BJ (cell line): ENCODE data around the gene HOXD10. TPM values are rescaled to one million over a fixed set of nuclear protein-coding genes. Genes with fewer than 3 reads are reported as not detected.

Experiments
- CTCF ChIA-PET: fragments of 350-600 bp; formaldehyde crosslinking; extraction: SDS; loops from one replicate; lab custom pipeline; 2021; ENCODE audit warnings: antibody characterized with exemption, inconsistent platforms; lab: Yijun Ruan, JAX
- POLR2A ChIA-PET: fragments of 300-600 bp; sonication (Branson Sonifier 250); formaldehyde crosslinking; extraction: SDS; loops from one replicate; lab custom pipeline; 2021; ENCODE audit warnings: antibody characterized with exemption; lab: Charles Lee
- DNase-seq: peaks from one replicate; pipeline ENCODE4 v3.0.0-alpha.2; 2011; ENCODE audit warnings: low read depth
- H3K27me3 ChIP-seq: 2 replicates; pipeline ENCODE4 v1.6.0; 2011; ENCODE audit warnings: low read length; ENCODE audit not compliant: control insufficient read depth, insufficient read depth
- H3K36me3 ChIP-seq: 2 replicates; pipeline ENCODE4 v1.5.1; 2011; ENCODE audit warnings: low read length; ENCODE audit not compliant: control insufficient read depth, insufficient read depth
- H3K4me3 ChIP-seq: 2 replicates; pipeline ENCODE4 v1.5.1; 2011; ENCODE audit warnings: low read depth, mild to moderate bottlenecking, control low read depth, low read length
- polyA plus RNA-seq: library from polyadenylated mRNA; depleted of rRNA; stranded (reverse); fragments of >200 nt; gene quantifications from 2 replicates; pipeline ENCODE4 v1.2.3, GENCODE V29; 2011
- TF ChIP-seq, protein P1 (sequence below): IDR thresholded peaks from 2 replicates; pipeline ENCODE4 v1.5.1; 2011; ENCODE audit warnings: low read depth, mild to moderate bottlenecking, control low read depth, inconsistent platforms, low read length, moderate library complexity; ENCODE audit not compliant: insufficient read depth

HOXD10 gene
- polyA plus RNA-seq, 1 experiment, result 11.0 TPM

DNA sequence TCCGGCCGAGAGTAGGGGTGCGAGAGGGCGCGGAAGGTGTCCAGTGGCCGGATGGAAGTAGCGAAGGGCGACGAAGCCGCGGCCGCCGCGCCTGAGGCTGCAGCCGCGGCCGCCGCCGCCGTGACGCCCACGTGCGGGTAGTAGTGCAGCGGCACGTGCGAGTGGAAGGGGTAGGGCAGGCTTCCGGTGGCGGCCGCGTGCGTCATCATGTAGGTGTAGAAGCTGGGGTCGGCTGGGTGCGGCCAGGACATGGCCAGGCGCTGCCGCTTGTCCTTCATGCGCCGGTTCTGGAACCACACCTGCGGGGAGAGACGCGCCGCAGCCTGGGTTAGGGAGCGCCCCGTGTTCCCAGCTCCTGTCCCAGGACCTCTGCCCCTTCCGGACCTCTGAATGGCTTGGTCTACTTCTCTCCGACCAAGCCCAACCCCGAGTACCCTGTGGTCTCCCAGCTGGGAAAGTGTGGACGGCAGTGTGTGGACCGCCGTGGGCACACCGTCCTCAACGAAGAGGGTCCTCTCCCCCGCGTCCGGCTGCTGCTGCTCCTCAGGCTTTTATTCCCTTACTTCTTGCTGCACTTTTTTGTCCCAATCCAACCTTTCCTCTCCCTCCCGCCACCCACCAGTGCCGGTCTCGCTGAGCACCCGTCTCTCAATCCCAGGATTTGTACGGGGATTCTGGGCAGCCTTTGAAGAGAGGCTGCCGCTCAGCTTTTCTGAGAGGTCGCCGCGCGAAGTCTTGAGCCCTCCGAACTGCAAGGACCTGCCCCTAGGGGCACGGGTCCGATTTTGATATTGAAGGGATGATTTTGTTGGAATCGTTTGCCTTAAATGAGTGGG lies 35.8 kb upstream of the HOXD10 start:
- POLR2A ChIA-PET, result no interaction called here
- TF ChIP-seq, protein P1, sequence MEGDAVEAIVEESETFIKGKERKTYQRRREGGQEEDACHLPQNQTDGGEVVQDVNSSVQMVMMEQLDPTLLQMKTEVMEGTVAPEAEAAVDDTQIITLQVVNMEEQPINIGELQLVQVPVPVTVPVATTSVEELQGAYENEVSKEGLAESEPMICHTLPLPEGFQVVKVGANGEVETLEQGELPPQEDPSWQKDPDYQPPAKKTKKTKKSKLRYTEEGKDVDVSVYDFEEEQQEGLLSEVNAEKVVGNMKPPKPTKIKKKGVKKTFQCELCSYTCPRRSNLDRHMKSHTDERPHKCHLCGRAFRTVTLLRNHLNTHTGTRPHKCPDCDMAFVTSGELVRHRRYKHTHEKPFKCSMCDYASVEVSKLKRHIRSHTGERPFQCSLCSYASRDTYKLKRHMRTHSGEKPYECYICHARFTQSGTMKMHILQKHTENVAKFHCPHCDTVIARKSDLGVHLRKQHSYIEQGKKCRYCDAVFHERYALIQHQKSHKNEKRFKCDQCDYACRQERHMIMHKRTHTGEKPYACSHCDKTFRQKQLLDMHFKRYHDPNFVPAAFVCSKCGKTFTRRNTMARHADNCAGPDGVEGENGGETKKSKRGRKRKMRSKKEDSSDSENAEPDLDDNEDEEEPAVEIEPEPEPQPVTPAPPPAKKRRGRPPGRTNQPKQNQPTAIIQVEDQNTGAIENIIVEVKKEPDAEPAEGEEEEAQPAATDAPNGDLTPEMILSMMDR, result no peak
- CTCF ChIA-PET, result interaction anchor here (0.8 to 4.9 kb wide), 14 partner anchors 8 to 711 kb away, joined by 3 to 75 read pairs (median 4); partner anchors contain the start of gene LNPK

DNA sequence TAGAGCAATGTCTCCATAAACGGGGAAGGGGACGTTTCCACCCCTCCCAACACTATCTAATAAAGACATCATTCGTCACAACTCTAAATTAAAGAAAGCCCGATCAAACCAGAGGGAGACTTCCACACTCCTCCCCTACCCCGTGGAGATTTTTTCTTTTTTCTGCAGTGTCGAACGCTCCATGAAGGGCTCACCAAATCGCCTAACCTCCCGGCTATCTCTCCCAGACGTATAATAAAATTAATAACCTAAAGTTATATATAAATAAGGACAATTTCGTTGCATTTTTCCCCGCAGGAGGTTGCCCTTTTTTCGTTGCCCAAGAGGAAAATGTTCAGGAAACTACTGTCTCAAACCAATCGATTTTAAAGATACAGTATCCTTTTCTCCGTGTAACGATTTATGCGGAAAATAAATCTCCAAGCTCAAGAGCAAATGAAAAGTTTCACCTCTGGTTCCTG lies 35.2 kb upstream of the HOXD10 start:
- Histone ChIP-seq H3K4me3 (no peak overlapping the region), H3K36me3 (no peaks in the 10 kb centered on the region), H3K27me3 (peaks cover 59% of the 10 kb centered on the region)
- TF ChIP-seq, protein P1, result no peak
- ChIA-PET CTCF (interaction anchor here (0.6 to 4.9 kb wide), 11 partner anchors 15 to 712 kb away, joined by 3 to 75 read pairs (median 4); partner anchors contain the start of gene LNPK), POLR2A (no interaction called here)
- no peak for DNase-seq

More for the DNA sequence above, 35.8 kb upstream of the HOXD10 start:
- Histone ChIP-seq H3K27me3 (peaks cover 52% of the 10 kb centered on the region), H3K4me3 (peak overlapping the region; percentile 12; the same call in 1 of the 2 replicates), H3K36me3 (no peaks in the 10 kb centered on the region)
- DNase-seq, result no peak

DNA sequence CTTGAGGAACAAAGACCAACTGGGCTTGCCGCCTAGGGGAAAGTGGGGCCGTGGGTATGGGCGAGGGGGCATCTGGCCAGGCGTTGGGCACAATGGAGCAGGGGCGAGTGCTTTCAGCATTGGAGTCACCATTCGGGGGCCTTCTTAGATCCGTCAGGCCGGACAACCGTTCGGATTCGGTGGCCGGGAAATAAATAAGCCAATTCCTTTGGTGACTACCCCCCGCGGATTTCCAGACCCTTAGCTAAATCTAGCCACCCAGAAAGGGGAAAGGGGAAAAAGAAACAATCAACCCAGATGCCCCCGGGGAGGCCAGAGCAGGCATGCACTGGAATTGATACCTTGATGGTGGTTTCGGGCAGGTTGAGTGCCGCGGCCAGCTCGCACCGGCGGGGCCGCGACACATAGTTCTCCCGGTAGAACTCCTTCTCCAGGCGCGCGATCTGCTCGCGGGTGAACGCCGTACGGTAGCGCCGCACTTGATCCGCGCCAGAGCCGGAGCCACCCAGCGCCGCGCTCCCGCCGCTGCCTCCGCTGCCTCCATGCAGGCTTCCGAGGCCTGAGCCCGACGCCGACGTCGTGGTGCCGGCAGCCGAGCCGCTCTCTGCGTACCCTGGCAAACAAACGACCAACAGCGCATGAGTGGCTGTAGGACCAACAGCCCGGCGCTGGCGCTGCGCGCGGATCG lies 34.6 kb upstream of the HOXD10 start:
- peaks cover 59% of the 10 kb centered on the region for H3K27me3 ChIP-seq
- ChIA-PET CTCF (interaction anchor here (0.6 to 4.9 kb wide), 7 partner anchors 10 to 666 kb away, joined by 3 to 75 read pairs (median 4); no protein-coding TSS in a partner anchor), POLR2A (no interaction called here)
- DNase-seq, result no peak
- H3K4me3 ChIP-seq, result no peak overlapping the region
- no peaks in the 10 kb centered on the region for H3K36me3 ChIP-seq
- TF ChIP-seq, protein P1, result no peak

DNA sequence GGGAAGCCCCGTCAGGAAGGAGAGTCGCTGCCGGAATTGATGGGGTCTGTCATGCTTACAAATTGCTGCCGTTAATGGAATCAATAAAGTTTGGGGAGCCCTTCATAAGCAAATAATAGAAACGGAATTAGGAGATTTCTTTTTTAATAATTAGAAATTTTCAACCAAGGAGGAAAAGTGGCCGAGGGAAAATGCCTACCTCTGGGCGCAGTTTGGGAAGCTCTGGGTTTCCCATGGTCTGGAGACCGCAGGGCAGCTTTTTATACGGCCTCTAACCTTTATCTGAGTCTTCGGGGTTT lies 34.1 kb upstream of the HOXD10 start:
- DNase-seq, result no peak
- no peak overlapping the region for H3K4me3 ChIP-seq
- H3K36me3 ChIP-seq, result no peaks in the 10 kb centered on the region
- peaks cover 59% of the 10 kb centered on the region for H3K27me3 ChIP-seq
- ChIA-PET POLR2A (no interaction called here), CTCF (interaction anchor here (1.0 to 4.9 kb wide), 4 partner anchors 10 to 667 kb away, joined by 3 to 75 read pairs (median 14); no protein-coding TSS in a partner anchor)
- TF ChIP-seq, protein P1, result no peak
